Activated CD4-positive, alpha-beta memory T cell treated with anti-CD3 and anti-CD28 coated beads for 36 hours (primary cell): Measurements from ENCODE around the gene RIN3. TPM values are rescaled to one million over a fixed set of nuclear protein-coding genes. Genes with fewer than 3 reads are reported as not detected.

ENCODE experiments used
- CTCF ChIA-PET: fragments of 350-600 bp; sonication (Branson Sonifier 250); formaldehyde crosslinking; loops from one replicate; lab custom pipeline; 2021; ENCODE audit warnings: antibody characterized with exemption, inconsistent platforms; lab: Charles Lee
- POLR2A ChIA-PET: fragments of 350-600 bp; sonication (Branson Sonifier 250); formaldehyde crosslinking; loops from one replicate; lab custom pipeline; 2021; ENCODE audit warnings: antibody characterized with exemption; lab: Charles Lee
- DNase-seq: peaks from one replicate; pipeline ENCODE4 v3.0.0-alpha.2; 2020
- H3K27ac Mint-ChIP-seq: one replicate; pipeline ENCODE4 v1.8.0; 2021; ENCODE audit warnings: mixed read lengths
- H3K27me3 Mint-ChIP-seq: one replicate; pipeline ENCODE4 v1.8.0; 2021; ENCODE audit warnings: mixed read lengths
- H3K36me3 Mint-ChIP-seq: one replicate; pipeline ENCODE4 v1.8.0; 2021; ENCODE audit warnings: mixed read lengths
- H3K4me1 Mint-ChIP-seq: one replicate; pipeline ENCODE4 v1.8.0; 2021; ENCODE audit warnings: low read depth, mixed read lengths
- H3K4me3 Mint-ChIP-seq: one replicate; pipeline ENCODE4 v1.8.0; 2021; ENCODE audit warnings: mild to moderate bottlenecking, mixed read lengths
- H3K9me3 Mint-ChIP-seq: one replicate; pipeline ENCODE4 v1.8.0; 2021; ENCODE audit warnings: mixed read lengths
- intact Hi-C: fragments of 100-400 bp; cut with micrococcal nuclease; formaldehyde crosslinking; loops from one replicate; pipeline ENCODE4 v1.15.1; 2023
- total RNA-seq, 2 experiments: library from RNA; stranded (reverse); gene quantifications; one replicate each; pipeline ENCODE4 v1.2.3, GENCODE V29; 2021

RIN3 gene
- total RNA-seq, 2 experiments from 2014 or later, result 17.5 to 18.8 TPM

DNA sequence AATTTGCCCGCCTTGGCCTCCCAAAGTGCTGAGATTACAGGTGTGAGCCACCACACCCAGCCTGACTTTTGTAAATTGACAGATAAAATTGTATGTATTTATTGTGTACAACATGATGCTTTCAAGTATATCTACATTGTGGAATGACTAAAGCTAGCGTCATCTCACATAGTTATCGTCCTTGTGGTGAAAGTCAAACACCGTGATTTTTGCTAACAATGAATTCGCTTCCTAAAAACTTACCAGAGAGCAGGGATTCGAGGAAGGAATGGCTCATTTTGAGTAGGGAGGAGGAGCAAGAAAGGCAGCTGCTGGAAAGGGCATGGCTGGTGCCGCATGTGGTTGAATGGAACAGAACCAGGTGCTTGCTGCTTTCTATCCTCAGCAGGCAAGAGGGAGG, 149.5 kb downstream of the RIN3 start:
- intact Hi-C loops, result no loop called here
- no peaks in the 10 kb centered on the region for H3K9me3 Mint-ChIP-seq
- POLR2A ChIA-PET, result no interaction called here
- no peak for DNase-seq
- H3K36me3 Mint-ChIP-seq, result peaks cover 49% of the 10 kb centered on the region
- no peaks in the 10 kb centered on the region for H3K27me3 Mint-ChIP-seq
- no peak overlapping the region for H3K27ac Mint-ChIP-seq
- H3K4me3 Mint-ChIP-seq, result no peak overlapping the region
- peaks cover 69% of the 10 kb centered on the region for H3K4me1 Mint-ChIP-seq
- CTCF ChIA-PET, result no interaction called here

DNA sequence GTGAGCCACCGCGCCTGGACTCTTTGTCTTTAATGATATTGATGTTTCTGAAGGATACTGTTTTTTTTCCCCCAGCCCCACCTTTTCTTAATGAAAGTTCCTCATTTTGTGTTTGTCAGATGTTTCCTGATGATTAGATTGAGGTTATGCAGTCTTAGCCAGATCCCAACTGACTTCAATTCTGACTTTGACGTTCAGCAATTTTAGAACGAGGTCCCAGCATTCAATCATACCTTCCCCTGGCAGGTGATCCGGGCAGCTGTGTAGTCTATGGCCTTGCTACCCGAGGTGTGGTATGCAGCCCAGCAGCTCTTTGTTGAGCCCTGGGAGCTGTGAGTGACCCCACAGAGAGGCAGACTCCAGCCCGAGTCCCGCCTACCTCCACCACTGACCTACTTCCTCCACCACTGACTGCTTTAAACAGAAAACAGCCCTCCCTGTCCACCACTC, 152.1 kb downstream of the RIN3 start:
- Mint-ChIP-seq H3K27ac (no peak overlapping the region), H3K9me3 (no peaks in the 10 kb centered on the region), H3K4me3 (no peak overlapping the region), H3K36me3 (peaks cover 44% of the 10 kb centered on the region), H3K4me1 (peaks cover 71% of the 10 kb centered on the region), H3K27me3 (no peaks in the 10 kb centered on the region)
- DNase-seq, result no peak
- ChIA-PET CTCF (no interaction called here), POLR2A (interaction anchor here (0.6 kb wide), 1 partner anchor 162 kb away, joined by 3 read pairs; no protein-coding TSS in a partner anchor)
- intact Hi-C loops, result no loop called here

GRCh38 chr14:92666251-92666650, 152.7 kb downstream of the RIN3 start:
- no peaks in the 10 kb centered on the region for H3K27me3 Mint-ChIP-seq
- ChIA-PET POLR2A (no interaction called here), CTCF (interaction anchor here (1.8 kb wide), 1 partner anchor 21 kb away, joined by 5 read pairs; no protein-coding TSS in a partner anchor)
- intact Hi-C loops, result no loop called here
- peaks cover 73% of the 10 kb centered on the region for H3K4me1 Mint-ChIP-seq
- H3K36me3 Mint-ChIP-seq, result peaks cover 39% of the 10 kb centered on the region
- no peak overlapping the region for H3K4me3 Mint-ChIP-seq
- no peaks in the 10 kb centered on the region for H3K9me3 Mint-ChIP-seq
- no peak for DNase-seq
- H3K27ac Mint-ChIP-seq, result peak overlapping the region; percentile 23

DNA sequence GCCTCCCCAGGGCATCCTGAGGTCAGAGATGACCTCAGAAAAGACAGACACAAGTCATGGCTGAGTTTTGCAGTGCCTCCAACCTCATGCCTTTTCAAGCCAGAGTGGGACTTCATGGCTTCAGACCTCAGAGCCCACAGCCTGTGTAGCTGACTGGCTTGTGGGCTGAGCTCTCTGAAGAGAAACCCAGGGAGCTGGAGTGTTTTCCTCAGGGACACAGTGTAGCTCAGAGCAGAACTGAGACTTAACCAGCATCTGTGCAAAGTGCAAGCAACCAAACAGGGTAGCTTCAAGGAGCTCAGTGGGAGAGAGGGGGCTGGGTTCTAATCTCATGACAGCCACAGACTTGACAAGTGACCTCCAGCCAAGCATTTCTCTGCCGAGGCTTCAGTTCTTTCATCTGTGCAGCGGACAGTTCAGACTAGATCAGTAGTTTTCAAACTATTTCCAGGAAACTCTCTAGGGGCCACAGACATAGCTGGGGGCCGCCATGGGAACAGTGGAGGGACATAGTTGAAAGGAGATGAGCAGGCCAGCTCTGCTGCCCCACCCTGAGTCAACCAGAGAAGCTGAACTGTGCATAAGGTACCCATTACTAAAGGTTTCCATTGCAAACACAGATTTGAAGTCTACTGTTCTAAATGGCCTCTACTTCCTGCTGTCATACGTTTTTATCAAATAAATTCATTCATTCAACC, 154.8 kb downstream of the RIN3 start:
- Mint-ChIP-seq H3K4me1 (peaks cover 67% of the 10 kb centered on the region), H3K36me3 (peaks cover 25% of the 10 kb centered on the region)

DNA sequence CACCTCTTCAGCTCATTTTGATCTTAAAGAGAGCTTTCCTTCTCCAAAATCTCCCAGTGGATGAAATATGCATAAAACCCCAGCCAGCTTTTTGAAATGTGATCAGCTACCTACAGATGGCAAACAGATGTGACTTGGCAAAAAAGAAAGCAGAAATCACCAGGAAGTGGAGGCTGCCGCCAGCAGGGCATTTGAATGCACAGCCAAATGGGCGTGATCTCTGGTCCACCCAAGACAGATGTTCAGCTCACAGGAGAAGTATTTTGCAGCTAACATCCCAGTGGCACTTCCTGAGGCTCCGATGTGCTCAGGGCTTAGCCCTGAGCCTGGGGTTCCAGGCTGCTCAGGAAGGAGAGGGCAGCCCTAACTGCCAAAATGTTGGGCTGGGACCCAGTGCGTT, 156.6 kb downstream of the RIN3 start:
- H3K36me3 Mint-ChIP-seq, result peaks cover 26% of the 10 kb centered on the region
- POLR2A ChIA-PET, result interaction anchor here (0.9 kb wide), 1 partner anchor 18 kb away, joined by 3 read pairs; no protein-coding TSS in a partner anchor
- H3K4me3 Mint-ChIP-seq, result no peak overlapping the region
- DNase-seq, result no peak
- no peaks in the 10 kb centered on the region for H3K27me3 Mint-ChIP-seq
- H3K27ac Mint-ChIP-seq, result peak overlapping the region; percentile 60
- CTCF ChIA-PET, result interaction anchor here (1.0 to 2.3 kb wide), 5 partner anchors 10 to 114 kb away, joined by 3 to 11 read pairs (median 9); no protein-coding TSS in a partner anchor
- H3K4me1 Mint-ChIP-seq, result peaks cover 71% of the 10 kb centered on the region
- intact Hi-C loops, result no loop called here
- no peaks in the 10 kb centered on the region for H3K9me3 Mint-ChIP-seq

More for the DNA sequence above, 154.8 kb downstream of the RIN3 start:
- POLR2A ChIA-PET, result interaction anchor here (0.8 to 1.3 kb wide), 4 partner anchors 9 to 230 kb away, joined by 3 to 8 read pairs (median 4); no protein-coding TSS in a partner anchor
- peak; percentile 62 for DNase-seq
- CTCF ChIA-PET, result interaction anchor here (0.6 to 2.3 kb wide), 9 partner anchors 9 to 1169 kb away, joined by 3 to 9 read pairs (median 4); no protein-coding TSS in a partner anchor
- intact Hi-C loops, result loop anchor here (1.0 kb wide), 2 partner anchors 9 to 17 kb away; no protein-coding TSS in a partner anchor
- Mint-ChIP-seq H3K27ac (peak overlapping the region; percentile 79), H3K27me3 (no peaks in the 10 kb centered on the region), H3K4me3 (no peak overlapping the region), H3K9me3 (no peaks in the 10 kb centered on the region)

- peak overlapping the region; percentile 60 for H3K27ac Mint-ChIP-seq
- peaks cover 26% of the 10 kb centered on the region for H3K36me3 Mint-ChIP-seq
- intact Hi-C loops, result no loop called here
- no peak overlapping the region for H3K4me3 Mint-ChIP-seq
- DNase-seq, result peak; percentile 39
- H3K9me3 Mint-ChIP-seq, result no peaks in the 10 kb centered on the region
- peaks cover 74% of the 10 kb centered on the region for H3K4me1 Mint-ChIP-seq
- H3K27me3 Mint-ChIP-seq, result no peaks in the 10 kb centered on the region
- POLR2A ChIA-PET, result no interaction called here
- CTCF ChIA-PET, result interaction anchor here (1.2 to 2.3 kb wide), 4 partner anchors 10 to 57 kb away, joined by 6 to 11 read pairs (median 9); no protein-coding TSS in a partner anchor
These were observed 157.2 kb downstream of the RIN3 start for GRCh38 chr14:92670643-92671366.

DNA sequence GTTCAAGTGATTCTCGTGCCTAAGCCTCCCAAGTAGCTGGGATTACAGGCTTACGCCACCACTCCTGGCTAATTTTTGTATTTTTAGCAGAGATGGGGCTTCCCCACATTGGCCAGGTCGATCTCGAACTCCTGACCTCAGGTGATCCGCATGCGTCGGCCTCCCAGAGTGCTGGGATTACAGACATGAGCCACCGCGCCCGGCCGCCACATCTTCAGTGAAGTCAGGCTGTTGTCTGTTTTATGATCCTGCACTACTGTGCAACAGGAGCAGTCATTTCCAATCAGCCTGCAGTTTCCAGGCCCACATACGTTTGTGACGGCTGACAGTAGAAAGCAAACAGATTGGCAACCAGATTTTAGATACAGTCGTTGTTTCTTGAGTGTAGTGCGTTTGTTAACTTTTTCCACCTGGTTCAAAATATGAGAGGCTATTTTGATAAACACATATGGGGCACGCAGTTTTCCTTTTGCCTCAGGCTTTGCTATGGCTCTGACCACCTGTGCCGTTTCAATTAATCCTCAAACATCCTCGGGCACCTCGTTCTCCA, 160.1 kb downstream of the RIN3 start:
- intact Hi-C loops, result no loop called here
- no peak overlapping the region for H3K4me3 Mint-ChIP-seq
- no peak overlapping the region for H3K27ac Mint-ChIP-seq
- H3K9me3 Mint-ChIP-seq, result no peaks in the 10 kb centered on the region
- POLR2A ChIA-PET, result no interaction called here
- H3K36me3 Mint-ChIP-seq, result peaks cover 23% of the 10 kb centered on the region
- DNase-seq, result no peak
- CTCF ChIA-PET, result interaction anchor here (1.9 to 2.3 kb wide), 2 partner anchors 13 to 61 kb away, joined by 7 to 11 read pairs; no protein-coding TSS in a partner anchor
- peaks cover 78% of the 10 kb centered on the region for H3K4me1 Mint-ChIP-seq
- H3K27me3 Mint-ChIP-seq, result no peaks in the 10 kb centered on the region

- H3K9me3 Mint-ChIP-seq, result no peaks in the 10 kb centered on the region
- H3K4me3 Mint-ChIP-seq, result no peak overlapping the region
- H3K27ac Mint-ChIP-seq, result no peak overlapping the region
- ChIA-PET CTCF (interaction anchor here (1.9 to 2.3 kb wide), 2 partner anchors 11 to 62 kb away, joined by 7 to 11 read pairs; no protein-coding TSS in a partner anchor), POLR2A (no interaction called here)
- peaks cover 62% of the 10 kb centered on the region for H3K4me1 Mint-ChIP-seq
- H3K36me3 Mint-ChIP-seq, result peaks cover 25% of the 10 kb centered on the region
- no peak for DNase-seq
- intact Hi-C loops, result no loop called here
- H3K27me3 Mint-ChIP-seq, result no peaks in the 10 kb centered on the region
These were observed 161.8 kb downstream of the RIN3 start for GRCh38 chr14:92675421-92675820.

DNA sequence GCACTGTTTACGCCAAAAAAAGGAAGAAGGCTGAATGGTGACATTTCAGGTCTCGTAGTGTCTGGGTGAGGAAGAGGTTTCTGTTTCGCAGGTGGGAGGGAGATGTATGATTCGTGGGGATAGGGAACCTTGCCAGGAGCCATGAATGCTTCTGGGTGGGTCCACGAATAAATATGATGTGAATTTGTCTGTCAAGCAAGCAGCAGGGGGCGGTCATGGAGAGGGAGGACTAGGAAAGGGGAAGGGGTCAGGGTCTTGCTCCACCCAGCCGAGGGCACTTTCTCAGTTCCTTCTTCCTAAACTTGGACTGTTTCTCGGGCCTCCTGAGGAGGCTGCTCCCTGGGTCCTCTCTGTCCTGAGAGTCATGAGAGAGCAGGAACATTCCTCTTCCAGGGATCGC, 162.4 kb downstream of the RIN3 start:
- ChIA-PET CTCF (interaction anchor here (1.6 to 1.7 kb wide), 2 partner anchors 11 to 23 kb away, joined by 6 read pairs; no protein-coding TSS in a partner anchor), POLR2A (interaction anchor here (2.2 kb wide), 1 partner anchor 25 kb away, joined by 12 read pairs; no protein-coding TSS in a partner anchor)
- Mint-ChIP-seq H3K27me3 (no peaks in the 10 kb centered on the region), H3K4me3 (no peak overlapping the region), H3K4me1 (peaks cover 60% of the 10 kb centered on the region), H3K27ac (peak overlapping the region; percentile 3), H3K36me3 (peaks cover 25% of the 10 kb centered on the region), H3K9me3 (no peaks in the 10 kb centered on the region)
- intact Hi-C loops, result no loop called here
- DNase-seq, result no peak

- Mint-ChIP-seq H3K36me3 (peaks cover 30% of the 10 kb centered on the region), H3K27ac (peak overlapping the region; percentile 35), H3K27me3 (no peaks in the 10 kb centered on the region), H3K9me3 (no peaks in the 10 kb centered on the region), H3K4me1 (peaks cover 59% of the 10 kb centered on the region), H3K4me3 (no peak overlapping the region)
- ChIA-PET POLR2A (interaction anchor here (0.7 to 2.2 kb wide), 4 partner anchors 8 to 111 kb away, joined by 3 to 12 read pairs (median 6); no protein-coding TSS in a partner anchor), CTCF (interaction anchor here (1.2 to 1.7 kb wide), 4 partner anchors 8 to 63 kb away, joined by 5 to 6 read pairs (median 6); no protein-coding TSS in a partner anchor)
- intact Hi-C loops, result loop anchor here (1.0 kb wide), 5 partner anchors 8 to 334 kb away; no protein-coding TSS in a partner anchor
- DNase-seq, result no peak
These were observed 163.0 kb downstream of the RIN3 start for GRCh38 chr14:92676403-92677086.
